Suprapubic skin (tissue), 4 donors: ENCODE measurements around the gene PRKG2. TPM values are rescaled to one million over a fixed set of nuclear protein-coding genes. Genes with fewer than 3 reads are reported as not detected.

Experiments
- DNase-seq, 2 donors: peaks; one replicate each; pipeline ENCODE4 v3.0.0-alpha.2; 2019; ENCODE audit warnings: low spot score in 2 of 2
- H3K27ac ChIP-seq: fragments of 200-600 bp; sonication (generic); one replicate; pipeline ENCODE4 v1.5.1; 2019
- H3K27me3 ChIP-seq: fragments of 200-600 bp; sonication (generic); one replicate; pipeline ENCODE4 v1.5.1; 2019
- H3K36me3 ChIP-seq: fragments of 200-600 bp; sonication (generic); one replicate; pipeline ENCODE4 v1.5.1; 2019
- H3K4me1 ChIP-seq: fragments of 200-600 bp; sonication (generic); one replicate; pipeline ENCODE4 v1.5.1; 2019
- H3K4me3 ChIP-seq: fragments of 200-600 bp; sonication (generic); one replicate; pipeline ENCODE4 v1.5.1; 2019; ENCODE audit warnings: mild to moderate bottlenecking
- H3K9me3 ChIP-seq: fragments of 200-600 bp; sonication (generic); one replicate; pipeline ENCODE4 v1.5.1; 2019
- CTCF ChIP-seq, 2 donors: fragments of 200-600 bp in 1 of 2; fragments of 450-650 bp in 1 of 2; sonication (generic) in 1 of 2; IDR thresholded peaks; one replicate each; pipeline ENCODE4 v1.5.1; 2016 to 2019; ENCODE audit warnings: antibody characterized with exemption in 2 of 2, mild to moderate bottlenecking in 1 of 2, moderate library complexity in 1 of 2
- EP300 ChIP-seq: sonication (generic); formaldehyde crosslinking; IDR thresholded peaks from one replicate; pipeline ENCODE4 v1.6.1; 2017; ENCODE audit warnings: antibody characterized with exemption
- POLR2A ChIP-seq, 2 donors: fragments of 450-650 bp; IDR thresholded peaks; one replicate each; pipeline ENCODE4 v1.6.1; 2017; ENCODE audit warnings: antibody characterized with exemption in 2 of 2, mild to moderate bottlenecking in 2 of 2, moderate library complexity in 2 of 2
- POLR2AphosphoS5 ChIP-seq, 3 donors: sonication (generic); formaldehyde crosslinking; IDR thresholded peaks; one replicate each; pipeline ENCODE4 v1.6.1; 2017; ENCODE audit warnings: antibody characterized with exemption in 3 of 3
- WGBS: methylation state at CpG from one replicate; pipeline ENCODE4 v1.1.5; 2018; 5-methylcytosine and 5-hydroxymethylcytosine counted together
- total RNA-seq, 4 donors: library from RNA; depleted of rRNA; stranded (reverse); fragments of >200 nt; gene quantifications; one replicate each; pipeline ENCODE4 v1.1.0, GENCODE V29; 2016

Gene PRKG2
- total RNA-seq, 4 donors from 2014 or later: 0.79 to 2.5 (median 1.7) TPM

DNA sequence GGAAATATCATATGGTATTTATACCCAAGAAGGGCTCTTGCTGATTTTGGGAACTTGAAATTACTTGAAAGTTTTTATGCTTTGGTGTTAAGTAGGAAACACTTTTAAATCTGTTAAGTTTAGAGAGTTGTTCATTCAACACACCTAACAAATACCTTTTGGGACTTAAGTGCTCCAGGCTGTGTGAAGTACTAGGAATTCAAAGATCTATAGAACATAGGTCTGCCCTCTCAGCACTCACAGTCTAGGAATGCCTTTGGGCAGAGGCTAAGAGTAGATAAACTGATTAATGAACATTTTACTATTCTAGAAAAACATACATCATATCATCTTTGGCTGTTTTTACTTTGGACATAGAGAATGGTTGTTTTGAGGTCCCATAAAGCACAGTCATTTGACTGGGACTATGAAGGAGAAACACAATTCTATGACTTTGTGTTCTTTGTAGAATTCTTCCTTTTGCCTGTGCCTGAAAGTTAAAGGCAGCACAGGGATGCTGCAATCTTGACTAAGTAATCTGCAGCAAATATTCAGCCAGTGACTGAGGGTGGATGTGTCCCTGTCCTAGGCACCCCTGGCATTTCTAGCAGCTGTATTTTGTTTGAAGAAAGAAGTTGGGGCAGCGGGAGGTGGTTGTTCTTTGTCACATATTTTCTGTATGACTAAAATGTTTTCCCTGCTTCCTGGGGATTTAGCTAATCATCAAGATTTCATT lies 176.2 kb downstream of the PRKG2 start:
- Histone ChIP-seq H3K9me3 (no peaks in the 10 kb centered on the region), H3K27me3 (peaks cover 7% of the 10 kb centered on the region), H3K4me1 (no peaks in the 10 kb centered on the region), H3K4me3 (no peak overlapping the region), H3K27ac (no peak overlapping the region), H3K36me3 (no peaks in the 10 kb centered on the region)
- 74% methylated on average over 1 of the region's 1 CpG for WGBS
- DNase-seq: no peak
- TF ChIP-seq POLR2A (IDR thresholded peaks at IDR 0.05): no peak
- no peak for TF ChIP-seq EP300
- no peak for TF ChIP-seq POLR2AphosphoS5 (IDR thresholded peaks at IDR 0.05)
- no peak for TF ChIP-seq CTCF (IDR thresholded peaks at IDR 0.05)

Other genes starting within 250 kb of the PRKG2 start
- 1 to 10 TPM in 2 of 4 donors, under 1 TPM in 2; 0.70 to 1.7 (median 1.1) TPM for gene BMP3, start 184.5 kb downstream of the PRKG2 start, total RNA-seq